ENCODE results near the gene IRGC. TPM values are rescaled to one million over a fixed set of nuclear protein-coding genes. Genes with fewer than 3 reads are reported as not detected.
A peak's percentile ranks its signal among the peaks of the same experiment; 100 is the strongest.

The IRGC gene
- total RNA-seq, 4 donors from 2014 or later = not detected

- DNase-seq = no peak
- intact Hi-C loops (cut with DNase I; ENCODE audit: low total_unique reads) (loop anchor here (5.0 kb wide), 1 partner anchor 33 kb away; the partner anchor contains the start of gene KCNN4), in situ Hi-C loops (cut with MboI; ENCODE audit: low pct_ligation_motif_present in 1 of 4, low pct_unique_long_range_greater_than_20kb in 1 of 4, low sequenced_read_pairs in 3 of 4) (no loop called here)
- Histone ChIP-seq H3K27me3 (no peaks in the 10 kb centered on the region), H3K9me3 (no peaks in the 10 kb centered on the region), H3K27ac (no peak overlapping the region), H3K36me3 (peaks cover 0 to 33% (median 11%) of the 10 kb centered on the region in 4 donors), H3K4me3 (no peak overlapping the region), H3K4me1 (peaks cover 14 to 39% (median 20%) of the 10 kb centered on the region in 4 donors)
- WGBS, 2 donors (ENCODE audit: low coverage in 1 of 2) = 88 to 93% methylated on average over 3 to 7 of the region's 7 CpGs
- TF ChIP-seq POLR2AphosphoS5 (IDR thresholded peaks at IDR 0.05) (no peak), EP300 (IDR thresholded peaks at IDR 0.05; ENCODE audit: low read depth) (no peak)
These were observed 33.3 kb downstream of the IRGC start for GRCh38 chr19:43749152-43749551.

- intact Hi-C loops (cut with DNase I; ENCODE audit: low total_unique reads) = loop anchor here (5.0 kb wide), 1 partner anchor 32 kb away; the partner anchor contains the start of gene KCNN4
- DNase-seq = no peak
- Histone ChIP-seq H3K4me1 (peaks cover 14 to 36% (median 20%) of the 10 kb centered on the region in 4 donors), H3K27ac (no peak overlapping the region), H3K4me3 (no peak overlapping the region), H3K9me3 (no peaks in the 10 kb centered on the region), H3K27me3 (no peaks in the 10 kb centered on the region), H3K36me3 (peaks cover 0 to 33% (median 11%) of the 10 kb centered on the region in 4 donors)
- in situ Hi-C loops (cut with MboI; ENCODE audit: low pct_ligation_motif_present in 1 of 4, low pct_unique_long_range_greater_than_20kb in 1 of 4, low sequenced_read_pairs in 3 of 4) = no loop called here
- TF ChIP-seq EP300 (IDR thresholded peaks at IDR 0.05; ENCODE audit: low read depth) (no peak), CTCF (IDR thresholded peaks at IDR 0.05) (no peak), POLR2A (IDR thresholded peaks at IDR 0.05) (no peak), POLR2AphosphoS5 (IDR thresholded peaks at IDR 0.05) (no peak)
- WGBS, 2 donors (ENCODE audit: low coverage in 1 of 2) = 96 to 100% methylated on average over 1 of the region's 1 CpG
These were observed 34.0 kb downstream of the IRGC start for GRCh38 chr19:43749898-43750297.

GRCh38 chr19:43751466-43752220 is 35.8 kb downstream of the IRGC start:
- Histone ChIP-seq H3K9me3 (no peaks in the 10 kb centered on the region), H3K27ac (no peak overlapping the region), H3K4me3 (no peak overlapping the region), H3K27me3 (no peaks in the 10 kb centered on the region), H3K4me1 (peaks cover 15 to 41% (median 28%) of the 10 kb centered on the region in 4 donors), H3K36me3 (peaks cover 0 to 28% (median 11%) of the 10 kb centered on the region in 4 donors)
- no peak for DNase-seq
- TF ChIP-seq EP300 (IDR thresholded peaks at IDR 0.05; ENCODE audit: low read depth) = no peak
- no peak for TF ChIP-seq POLR2AphosphoS5 (IDR thresholded peaks at IDR 0.05)
- TF ChIP-seq POLR2A (IDR thresholded peaks at IDR 0.05) = no peak
- TF ChIP-seq CTCF (IDR thresholded peaks at IDR 0.05) = no peak
- in situ Hi-C loops (cut with MboI; ENCODE audit: low pct_ligation_motif_present in 1 of 4, low pct_unique_long_range_greater_than_20kb in 1 of 4, low sequenced_read_pairs in 3 of 4) = no loop called here
- 78 to 85% methylated on average over 2 to 4 of the region's 4 CpGs for WGBS, 2 donors (ENCODE audit: low coverage in 1 of 2)
- intact Hi-C loops (cut with DNase I; ENCODE audit: low total_unique reads) = no loop called here

GRCh38 chr19:43752287-43752875 is 36.5 kb downstream of the IRGC start:
- intact Hi-C loops (cut with DNase I; ENCODE audit: low total_unique reads) = no loop called here
- H3K9me3 ChIP-seq = no peaks in the 10 kb centered on the region
- no peak overlapping the region for H3K4me3 ChIP-seq
- peaks cover 15 to 48% (median 32%) of the 10 kb centered on the region in 4 donors for H3K4me1 ChIP-seq
- TF ChIP-seq CTCF (IDR thresholded peaks at IDR 0.05) (no peak), POLR2A (IDR thresholded peaks at IDR 0.05) (no peak), EP300 (IDR thresholded peaks at IDR 0.05; ENCODE audit: low read depth) (no peak), POLR2AphosphoS5 (IDR thresholded peaks at IDR 0.05) (no peak)
- peaks cover 0 to 22% (median 11%) of the 10 kb centered on the region in 4 donors for H3K36me3 ChIP-seq
- no peak for DNase-seq
- H3K27me3 ChIP-seq = no peaks in the 10 kb centered on the region
- peak overlapping the region in 3 of 4 donors; percentile 97 to 99 (median 98) for H3K27ac ChIP-seq
- 67 to 79% methylated on average over 1 to 6 of the region's 6 CpGs for WGBS, 2 donors (ENCODE audit: low coverage in 1 of 2)
- in situ Hi-C loops (cut with MboI; ENCODE audit: low pct_ligation_motif_present in 1 of 4, low pct_unique_long_range_greater_than_20kb in 1 of 4, low sequenced_read_pairs in 3 of 4) = no loop called here

Data from transverse colon (tissue), 4 donors.